Measurements from ENCODE around the gene PDZK1IP1.

DNA sequence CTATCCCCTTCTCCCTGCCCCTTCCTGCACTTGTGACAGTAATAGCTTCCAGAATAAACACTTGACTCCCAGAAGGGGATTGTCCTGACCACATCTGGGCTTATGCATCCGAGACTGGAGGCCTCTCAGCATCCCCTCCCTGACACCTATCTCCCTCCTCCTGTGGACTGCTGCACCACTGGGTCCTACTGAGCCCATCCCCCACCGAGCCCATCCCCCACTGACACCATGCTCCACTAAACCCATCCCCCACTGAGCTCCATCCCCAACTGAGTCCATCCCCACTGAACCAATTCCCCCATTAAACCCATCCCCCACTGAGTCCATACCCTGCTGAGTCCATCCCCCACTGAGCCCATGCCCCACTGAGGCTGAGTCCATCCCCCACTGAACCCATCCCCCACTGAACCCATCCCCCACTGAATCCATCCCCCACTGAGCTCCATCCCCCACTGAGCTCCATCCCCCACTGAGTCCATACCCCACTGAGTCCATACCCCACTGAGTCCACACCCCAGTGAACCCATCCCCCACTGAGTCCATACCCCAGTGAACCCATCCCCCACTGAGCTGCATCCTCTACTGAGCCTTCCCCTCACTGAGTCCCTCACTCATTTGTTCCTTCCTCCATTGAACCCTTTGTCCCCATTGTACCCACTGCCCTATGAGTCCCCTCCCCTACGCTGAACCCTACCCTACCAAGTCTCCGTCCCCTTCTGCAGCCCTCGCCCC, 5.6 kb downstream of the PDZK1IP1 start:
- TF ChIP-seq RXRA (IDR thresholded peaks at IDR 0.05) (no peak), SP1 (IDR thresholded peaks at IDR 0.05) (no peak)
- TF ChIP-seq, protein P1, sequence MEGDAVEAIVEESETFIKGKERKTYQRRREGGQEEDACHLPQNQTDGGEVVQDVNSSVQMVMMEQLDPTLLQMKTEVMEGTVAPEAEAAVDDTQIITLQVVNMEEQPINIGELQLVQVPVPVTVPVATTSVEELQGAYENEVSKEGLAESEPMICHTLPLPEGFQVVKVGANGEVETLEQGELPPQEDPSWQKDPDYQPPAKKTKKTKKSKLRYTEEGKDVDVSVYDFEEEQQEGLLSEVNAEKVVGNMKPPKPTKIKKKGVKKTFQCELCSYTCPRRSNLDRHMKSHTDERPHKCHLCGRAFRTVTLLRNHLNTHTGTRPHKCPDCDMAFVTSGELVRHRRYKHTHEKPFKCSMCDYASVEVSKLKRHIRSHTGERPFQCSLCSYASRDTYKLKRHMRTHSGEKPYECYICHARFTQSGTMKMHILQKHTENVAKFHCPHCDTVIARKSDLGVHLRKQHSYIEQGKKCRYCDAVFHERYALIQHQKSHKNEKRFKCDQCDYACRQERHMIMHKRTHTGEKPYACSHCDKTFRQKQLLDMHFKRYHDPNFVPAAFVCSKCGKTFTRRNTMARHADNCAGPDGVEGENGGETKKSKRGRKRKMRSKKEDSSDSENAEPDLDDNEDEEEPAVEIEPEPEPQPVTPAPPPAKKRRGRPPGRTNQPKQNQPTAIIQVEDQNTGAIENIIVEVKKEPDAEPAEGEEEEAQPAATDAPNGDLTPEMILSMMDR (IDR thresholded peaks at IDR 0.05; ENCODE audit: low read depth, low read length, missing input control) = no peak
